ENCODE measurements around the gene MEGF8. TPM values are rescaled to one million over a fixed set of nuclear protein-coding genes. Genes with fewer than 3 reads are reported as not detected.

MEGF8 gene
- total and polyA plus RNA-seq, 4 donors, result 35.2 to 93.3 (median 64.3) TPM

Small RNA genes within 50 kb of the gene (small RNA-seq; reads per million reads assigned to genes)
- gene MIR8077 (ENCODE audit: low replicate concordance), result not detected

Other genes starting within 250 kb of the MEGF8 start
- gene ZNF574, start 249.5 kb upstream of the MEGF8 start, total RNA-seq, result 10 to 100 TPM in 1 of 2 donors, 1 to 10 TPM in 1; 7.6 to 10.7 TPM
- 10 to 100 TPM; 17.2 to 19.4 TPM for gene ZNF574, start 249.5 kb upstream of the MEGF8 start, polyA plus RNA-seq (ENCODE audit: insufficient read length in 2 of 2)
- gene POU2F2, start 193.2 kb upstream of the MEGF8 start, total RNA-seq, result 1 to 10 TPM; 1.2 to 2.9 TPM
- gene POU2F2, start 193.2 kb upstream of the MEGF8 start, polyA plus RNA-seq (ENCODE audit: insufficient read length in 2 of 2), result 10 to 100 TPM; 17.9 to 20.6 TPM
- 10 to 100 TPM; 21.5 to 24.0 TPM for gene DEDD2, start 108.0 kb upstream of the MEGF8 start, total RNA-seq
- gene DEDD2, start 108.0 kb upstream of the MEGF8 start, polyA plus RNA-seq (ENCODE audit: insufficient read length in 2 of 2), result 10 to 100 TPM; 27.8 to 30.2 TPM
- 1 to 10 TPM; 4.6 to 6.6 TPM for gene ZNF526, start 105.3 kb upstream of the MEGF8 start, total RNA-seq
- gene ZNF526, start 105.3 kb upstream of the MEGF8 start, polyA plus RNA-seq (ENCODE audit: insufficient read length in 2 of 2), result 1 to 10 TPM; 5.4 to 7.1 TPM
- gene GSK3A, start 83.0 kb upstream of the MEGF8 start, total RNA-seq, result 10 to 100 TPM; 23.7 to 35.0 TPM
- gene GSK3A, start 83.0 kb upstream of the MEGF8 start, polyA plus RNA-seq (ENCODE audit: insufficient read length in 2 of 2), result 100 to 1,000 TPM; 138 to 147 TPM
- gene ERF, start 70.5 kb upstream of the MEGF8 start, total RNA-seq, result 10 to 100 TPM; 16.1 to 25.0 TPM
- 10 to 100 TPM; 50.0 to 57.2 TPM for gene ERF, start 70.5 kb upstream of the MEGF8 start, polyA plus RNA-seq (ENCODE audit: insufficient read length in 2 of 2)
- gene CIC, start 56.4 kb upstream of the MEGF8 start, total RNA-seq, result 10 to 100 TPM; 21.0 to 28.1 TPM
- 10 to 100 TPM; 87.8 to 91.1 TPM for gene CIC, start 56.4 kb upstream of the MEGF8 start, polyA plus RNA-seq (ENCODE audit: insufficient read length in 2 of 2)
- gene PRR19, start 23.5 kb upstream of the MEGF8 start, total RNA-seq, result 1 to 10 TPM in 1 of 2 donors, under 1 TPM in 1; 0.30 to 1.5 TPM
- 1 to 10 TPM; 6.4 to 6.9 TPM for gene PRR19, start 23.5 kb upstream of the MEGF8 start, polyA plus RNA-seq (ENCODE audit: insufficient read length in 2 of 2)
- 10 to 100 TPM; 48.2 to 90.4 TPM for gene PAFAH1B3, start 23.0 kb upstream of the MEGF8 start, total RNA-seq
- gene PAFAH1B3, start 23.0 kb upstream of the MEGF8 start, polyA plus RNA-seq (ENCODE audit: insufficient read length in 2 of 2), result 100 to 1,000 TPM; 164 to 174 TPM
- gene TMEM145, start 12.3 kb upstream of the MEGF8 start, total RNA-seq, result 10 to 100 TPM; 11.5 to 40.9 TPM
- gene TMEM145, start 12.3 kb upstream of the MEGF8 start, polyA plus RNA-seq (ENCODE audit: insufficient read length in 2 of 2), result 100 to 1,000 TPM in 1 of 2 donors, 10 to 100 TPM in 1; 97.1 to 119 TPM
- gene CNFN, start 64.7 kb downstream of the MEGF8 start, total RNA-seq, result 1 to 10 TPM in 1 of 2 donors, under 1 TPM in 1; 0.50 to 1.2 TPM
- 1 to 10 TPM; 2.9 to 3.1 TPM for gene CNFN, start 64.7 kb downstream of the MEGF8 start, polyA plus RNA-seq (ENCODE audit: insufficient read length in 2 of 2)
- 10 to 100 TPM in 1 of 2 donors, 1 to 10 TPM in 1; 6.7 to 10.8 TPM for gene LIPE, start 101.8 kb downstream of the MEGF8 start, total RNA-seq
- gene LIPE, start 101.8 kb downstream of the MEGF8 start, polyA plus RNA-seq (ENCODE audit: insufficient read length in 2 of 2), result 10 to 100 TPM; 29.4 to 34.2 TPM
- gene CXCL17, start 117.3 kb downstream of the MEGF8 start, total RNA-seq, result not detected
- gene CXCL17, start 117.3 kb downstream of the MEGF8 start, polyA plus RNA-seq (ENCODE audit: insufficient read length in 2 of 2), result under 1 TPM in 1 of 2 donors, not detected in 1; 0.18 TPM
- 1 to 10 TPM in 1 of 2 donors, under 1 TPM in 1; 0.88 to 4.4 TPM for gene CEACAM1, start 202.8 kb downstream of the MEGF8 start, total RNA-seq
- gene CEACAM1, start 202.8 kb downstream of the MEGF8 start, polyA plus RNA-seq (ENCODE audit: insufficient read length in 2 of 2), result 1 to 10 TPM in 1 of 2 donors, under 1 TPM in 1; 0.60 to 1.5 TPM